SK-N-SH treated with all-trans-retinoic acid at 6 μM for 48 hours (cell line): ENCODE data around the gene PDGFRB.

Source experiments
- CSDC2 ChIP-seq: fragments of 250-450 bp; sonication (Bioruptor Pico); IDR thresholded peaks from 2 replicates; pipeline ENCODE4 v1.5.0; 2020; ENCODE audit warnings: mild to moderate bottlenecking, moderate library complexity
- GLIS3 ChIP-seq: fragments of 250-450 bp; sonication (Bioruptor Pico); IDR thresholded peaks from 2 replicates; pipeline ENCODE4 v1.5.0; 2020; ENCODE audit warnings: mild to moderate bottlenecking, moderate library complexity
- ISL1 ChIP-seq: fragments of 250-450 bp; sonication (Bioruptor Pico); IDR thresholded peaks from 2 replicates; pipeline ENCODE4 v2.1.2; 2022; ENCODE audit warnings: mild to moderate bottlenecking, moderate library complexity
- OSR1 ChIP-seq: fragments of 250-450 bp; sonication (Bioruptor Pico); IDR thresholded peaks from 2 replicates; pipeline ENCODE4 v1.8.0; 2022; ENCODE audit warnings: moderate library complexity, mild to moderate bottlenecking, inconsistent platforms
- TCF4 ChIP-seq: fragments of 250-450 bp; sonication (Bioruptor Pico); IDR thresholded peaks from 2 replicates; pipeline ENCODE4 v1.8.0; 2021; ENCODE audit warnings: mild to moderate bottlenecking, moderate library complexity, borderline replicate concordance
- ZC3H10 ChIP-seq: fragments of 250-450 bp; sonication (Bioruptor Pico); IDR thresholded peaks from 2 replicates; pipeline ENCODE4 v1.5.1; 2021; ENCODE audit warnings: mild to moderate bottlenecking, moderate library complexity
- ZFP3 ChIP-seq: fragments of 250-450 bp; sonication (Bioruptor Pico); IDR thresholded peaks from 2 replicates; pipeline ENCODE4 v1.5.0; 2020; ENCODE audit warnings: mild to moderate bottlenecking, moderate library complexity
- TF ChIP-seq, protein P1 (sequence below): fragments of 250-450 bp; sonication (Bioruptor Pico); IDR thresholded peaks from 2 replicates; pipeline ENCODE4 v1.5.1; 2020; ENCODE audit warnings: low read depth, mild to moderate bottlenecking, moderate library complexity
- TF ChIP-seq, protein P2 (sequence below): fragments of 250-450 bp; sonication (Bioruptor Pico); IDR thresholded peaks from 2 replicates; pipeline ENCODE4 v1.8.0; 2020; ENCODE audit warnings: mild to moderate bottlenecking, moderate library complexity, borderline replicate concordance

DNA sequence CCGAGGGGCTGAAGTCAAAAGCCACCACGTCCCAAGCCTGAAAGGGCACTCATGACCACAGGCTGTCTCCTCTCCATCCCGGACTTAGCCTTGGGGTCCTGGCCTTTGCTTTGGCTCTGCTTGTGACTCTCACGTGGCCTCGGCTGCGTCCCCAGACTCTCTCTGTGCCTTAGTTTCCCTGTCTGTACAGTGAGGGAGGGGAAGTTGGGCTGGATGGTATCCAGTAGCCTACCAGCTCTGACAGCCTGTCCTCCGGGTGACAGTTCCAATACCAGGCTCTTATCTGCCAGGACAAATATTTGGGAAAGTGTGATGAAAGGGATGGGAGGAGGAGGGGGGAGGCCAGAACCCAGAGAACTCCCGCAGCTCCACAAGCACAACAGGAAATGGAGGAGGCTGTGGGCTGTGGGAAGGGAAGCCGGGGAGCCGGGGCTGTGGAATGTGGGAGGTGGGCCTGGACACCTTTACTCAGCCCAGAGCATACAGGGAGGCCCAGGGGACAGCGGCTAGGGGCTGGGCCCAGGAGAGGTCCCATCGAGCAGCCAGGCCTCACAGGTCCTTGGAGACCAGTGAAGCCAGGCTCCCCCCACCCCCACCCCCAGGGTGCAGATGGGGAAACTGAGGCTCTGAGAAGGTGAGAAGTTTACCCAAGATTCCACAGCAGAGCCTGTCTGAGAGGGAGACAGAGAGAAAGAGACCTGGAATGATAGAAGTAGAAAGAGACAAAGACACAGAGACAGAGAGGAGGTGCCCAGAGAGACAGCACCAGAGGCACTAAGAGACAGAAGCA is 18.3 kb downstream of the PDGFRB start:
- no peak for TF ChIP-seq ZC3H10 (CRISPR knock-in tag)
- no peak for TF ChIP-seq TCF4 (CRISPR knock-in tag)
- TF ChIP-seq, protein P1, sequence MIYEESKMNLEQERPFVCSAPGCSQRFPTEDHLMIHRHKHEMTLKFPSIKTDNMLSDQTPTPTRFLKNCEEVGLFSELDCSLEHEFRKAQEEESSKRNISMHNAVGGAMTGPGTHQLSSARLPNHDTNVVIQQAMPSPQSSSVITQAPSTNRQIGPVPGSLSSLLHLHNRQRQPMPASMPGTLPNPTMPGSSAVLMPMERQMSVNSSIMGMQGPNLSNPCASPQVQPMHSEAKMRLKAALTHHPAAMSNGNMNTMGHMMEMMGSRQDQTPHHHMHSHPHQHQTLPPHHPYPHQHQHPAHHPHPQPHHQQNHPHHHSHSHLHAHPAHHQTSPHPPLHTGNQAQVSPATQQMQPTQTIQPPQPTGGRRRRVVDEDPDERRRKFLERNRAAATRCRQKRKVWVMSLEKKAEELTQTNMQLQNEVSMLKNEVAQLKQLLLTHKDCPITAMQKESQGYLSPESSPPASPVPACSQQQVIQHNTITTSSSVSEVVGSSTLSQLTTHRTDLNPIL (CRISPR knock-in tag): no peak
- TF ChIP-seq CSDC2 (CRISPR knock-in tag): no peak
- TF ChIP-seq ZFP3 (CRISPR knock-in tag): no peak
- no peak for TF ChIP-seq OSR1 (CRISPR knock-in tag)
- no peak for TF ChIP-seq GLIS3 (CRISPR knock-in tag)
- TF ChIP-seq ISL1: no peak
- TF ChIP-seq, protein P2, sequence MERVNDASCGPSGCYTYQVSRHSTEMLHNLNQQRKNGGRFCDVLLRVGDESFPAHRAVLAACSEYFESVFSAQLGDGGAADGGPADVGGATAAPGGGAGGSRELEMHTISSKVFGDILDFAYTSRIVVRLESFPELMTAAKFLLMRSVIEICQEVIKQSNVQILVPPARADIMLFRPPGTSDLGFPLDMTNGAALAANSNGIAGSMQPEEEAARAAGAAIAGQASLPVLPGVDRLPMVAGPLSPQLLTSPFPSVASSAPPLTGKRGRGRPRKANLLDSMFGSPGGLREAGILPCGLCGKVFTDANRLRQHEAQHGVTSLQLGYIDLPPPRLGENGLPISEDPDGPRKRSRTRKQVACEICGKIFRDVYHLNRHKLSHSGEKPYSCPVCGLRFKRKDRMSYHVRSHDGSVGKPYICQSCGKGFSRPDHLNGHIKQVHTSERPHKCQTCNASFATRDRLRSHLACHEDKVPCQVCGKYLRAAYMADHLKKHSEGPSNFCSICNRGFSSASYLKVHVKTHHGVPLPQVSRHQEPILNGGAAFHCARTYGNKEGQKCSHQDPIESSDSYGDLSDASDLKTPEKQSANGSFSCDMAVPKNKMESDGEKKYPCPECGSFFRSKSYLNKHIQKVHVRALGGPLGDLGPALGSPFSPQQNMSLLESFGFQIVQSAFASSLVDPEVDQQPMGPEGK: no peak
